K562 (cell line): ENCODE results near the gene ZFYVE21. TPM values are rescaled to one million over a fixed set of nuclear protein-coding genes. Genes with fewer than 3 reads are reported as not detected.
A peak's percentile ranks its signal among the peaks of the same experiment; 100 is the strongest.

Experiments used
- BRF2 ChIP-seq: IDR thresholded peaks from 3 replicates; pipeline ENCODE4 v1.6.1; 2011; ENCODE audit warnings: borderline replicate concordance, mild to moderate bottlenecking; ENCODE audit not compliant: insufficient read length, insufficient read depth
- CCAR2 ChIP-seq: fragments of 200-400 bp; formaldehyde crosslinking; IDR thresholded peaks from 2 replicates; pipeline ENCODE4 v1.6.1; 2017; ENCODE audit warnings: mild to moderate bottlenecking, low read depth, low read length
- CLOCK ChIP-seq: fragments of 250-450 bp; sonication (Bioruptor Pico); IDR thresholded peaks from 2 replicates; pipeline ENCODE4 v1.4.0; 2020; ENCODE audit warnings: mild to moderate bottlenecking, moderate library complexity, borderline replicate concordance
- ETV1 ChIP-seq: fragments of 450-650 bp; conservative IDR thresholded peaks from 2 replicates; pipeline ENCODE4 v1.6.1; 2016; ENCODE audit warnings: missing genetic modification characterization, control low read depth, low read depth, missing compliant biosample characterization
- HDAC1 ChIP-seq, 2 experiments: fragments of 450-650 bp; IDR thresholded peaks; 2 replicates each; pipeline ENCODE4 v1.6.1; 2016 to 2017; ENCODE audit warnings: inconsistent platforms in 1 of 2, mild to moderate bottlenecking in 1 of 2, moderate library complexity in 1 of 2
- HOXB6 ChIP-seq: fragments of 250-450 bp; sonication (Bioruptor Pico); IDR thresholded peaks from 2 replicates; pipeline ENCODE4 v1.5.1; 2022; ENCODE audit warnings: mild to moderate bottlenecking, borderline replicate concordance
- HSF4 ChIP-seq: fragments of 250-450 bp; sonication (Bioruptor Pico); IDR thresholded peaks from 2 replicates; pipeline ENCODE4 v2.1.2; 2022; ENCODE audit warnings: mild to moderate bottlenecking, moderate library complexity, borderline replicate concordance
- JUNB ChIP-seq: fragments of 450-650 bp; formaldehyde crosslinking; conservative IDR thresholded peaks from 2 replicates; pipeline ENCODE4 v1.4.0; 2020; ENCODE audit warnings: mild to moderate bottlenecking
- MBD2 ChIP-seq: sonication (generic); IDR thresholded peaks from 2 replicates; pipeline ENCODE4 v1.6.1; 2016; ENCODE audit warnings: low read depth, borderline replicate concordance
- MCM3 ChIP-seq: fragments of 450-650 bp; IDR thresholded peaks from 2 replicates; pipeline ENCODE4 v1.6.1; 2016
- SP2 ChIP-seq: IDR thresholded peaks from 2 replicates; pipeline ENCODE4 v1.6.1; 2011; ENCODE audit warnings: mild to moderate bottlenecking, low read depth, low read length, moderate library complexity; ENCODE audit not compliant: poor library complexity, severe bottlenecking; ENCODE audit errors: extremely low read depth
- SRSF9 ChIP-seq: fragments of 200-400 bp; formaldehyde crosslinking; IDR thresholded peaks from 2 replicates; pipeline ENCODE4 v1.6.1; 2017; ENCODE audit warnings: low read depth, low read length, borderline replicate concordance
- TAF1 ChIP-seq: IDR thresholded peaks from 2 replicates; pipeline ENCODE4 v1.6.1; 2011; ENCODE audit warnings: mild to moderate bottlenecking, low read length, moderate library complexity; ENCODE audit not compliant: insufficient read depth, control insufficient read depth, severe bottlenecking; ENCODE audit errors: extremely low read depth
- THAP12 ChIP-seq: fragments of 250-450 bp; sonication (Bioruptor Pico); IDR thresholded peaks from 2 replicates; pipeline ENCODE4 v1.9.0; 2021; ENCODE audit warnings: mild to moderate bottlenecking, inconsistent platforms
- USF2 ChIP-seq: sonication (generic); formaldehyde crosslinking; IDR thresholded peaks from 2 replicates; pipeline ENCODE4 v1.5.0; 2020; ENCODE audit warnings: missing genetic modification reagents
- ZC3H11A ChIP-seq: IDR thresholded peaks from 2 replicates; pipeline ENCODE4 v1.6.1; 2012; ENCODE audit warnings: low read depth, low read length, improper control_type of control experiment
- ZNF134 ChIP-seq: fragments of 250-450 bp; sonication (Bioruptor Pico); conservative IDR thresholded peaks from 2 replicates; pipeline ENCODE4 v1.4.0; 2020
- ZNF277 ChIP-seq: fragments of 250-450 bp; sonication (Bioruptor Pico); IDR thresholded peaks from 2 replicates; pipeline ENCODE4 v1.8.0; 2022; ENCODE audit warnings: inconsistent platforms, mild to moderate bottlenecking, moderate library complexity, borderline replicate concordance
- polyA plus RNA-seq, 8 experiments: library from polyadenylated mRNA; depleted of rRNA in 4 of 8; stranded (reverse) in 5 of 8; unstranded in 3 of 8; fragments of >200 nt; fragmentation: Nextera tagmentation in 2 of 8; fragmentation: Illumina TruSeq in 1 of 8; extraction: Ambion mirVana in 2 of 8; extraction: Trizol in 1 of 8; gene quantifications; 2 replicates each; pipeline versions ENCODE4 v1.2.1 to v1.2.3, GENCODE V29; 2011 to 2014; ENCODE audit warnings: inconsistent platforms in 1 of 8, missing spikeins in 1 of 8
- total RNA-seq, 7 experiments: library from RNA; depleted of rRNA in 6 of 7; stranded (reverse); fragments of >200 nt in 6 of 7; fragmentation: Illumina TruSeq in 2 of 7; extraction: Trizol in 2 of 7; gene quantifications; 2 replicates each; pipeline versions ENCODE4 v1.2.1 to v1.2.3, GENCODE V29; 2011 to 2021; ENCODE audit warnings: low replicate concordance in 1 of 7

Gene ZFYVE21
- total and polyA plus RNA-seq, 9 of the 15 experiments (the other 6 are each of a cell fraction or from before 2014, with no cell fraction given): 0.90 to 23.1 (median 15.6) TPM

GRCh38 chr14:103715052-103716000 lies at the start of gene ZFYVE21, which contains the start of gene XRCC3 (continued):
- peak; percentile 34; the same call in 1 of the 2 replicates for TF ChIP-seq THAP12 (CRISPR knock-in tag)
- TF ChIP-seq ZNF134: no peak
- no peak for TF ChIP-seq ZC3H11A
- TF ChIP-seq HSF4 (CRISPR knock-in tag): no peak
- no peak for TF ChIP-seq CLOCK (CRISPR knock-in tag)
- TF ChIP-seq ZNF277 (CRISPR knock-in tag): no peak
- no peak for TF ChIP-seq CCAR2
- no peak for TF ChIP-seq SRSF9
- peak; percentile 66 for TF ChIP-seq USF2 (CRISPR knock-in tag)
- TF ChIP-seq SP2: peak; percentile 86
- TF ChIP-seq ETV1: no peak
- TF ChIP-seq HOXB6 (CRISPR knock-in tag): no peak
- TF ChIP-seq HDAC1 (IDR thresholded peaks at IDR 0.05): no peak
- TF ChIP-seq MCM3: no peak
- no peak for TF ChIP-seq JUNB (CRISPR knock-in tag)
- peak; percentile 99 for TF ChIP-seq MBD2
- peak; percentile 48 for TF ChIP-seq TAF1
- TF ChIP-seq BRF2: no peak
